H9 (cell line): Measurements from ENCODE around the gene SEPTIN5. TPM values are rescaled to one million over a fixed set of nuclear protein-coding genes. Genes with fewer than 3 reads are reported as not detected.

Experiments
- DNase-seq: peaks from one replicate; pipeline ENCODE4 v3.0.0-alpha.2; 2017
- H2AFZ ChIP-seq: one replicate; pipeline ENCODE4 v1.6.1; 2013; ENCODE audit warnings: mild to moderate bottlenecking, low read length, control low read depth, moderate library complexity
- H2AK5ac ChIP-seq: 2 replicates; pipeline ENCODE4 v1.6.1; 2013; ENCODE audit warnings: low read length, control low read depth, mixed read lengths; ENCODE audit not compliant: insufficient read length
- H2BK120ac ChIP-seq: one replicate; pipeline ENCODE4 v1.6.1; 2013; ENCODE audit warnings: low read depth, mild to moderate bottlenecking, low read length, control low read depth, inconsistent platforms; ENCODE audit not compliant: poor library complexity, severe bottlenecking
- H2BK12ac ChIP-seq: 2 replicates; pipeline ENCODE4 v1.6.1; 2013; ENCODE audit warnings: low read length, control low read depth, mixed read lengths, low read depth; ENCODE audit not compliant: insufficient read length
- H2BK15ac ChIP-seq: 2 replicates; pipeline ENCODE4 v1.6.1; 2013; ENCODE audit warnings: low read depth, low read length, control low read depth
- H2BK20ac ChIP-seq: one replicate; pipeline ENCODE4 v1.6.1; 2013; ENCODE audit warnings: low read depth, mild to moderate bottlenecking, low read length, control low read depth, inconsistent platforms; ENCODE audit not compliant: poor library complexity, severe bottlenecking
- H2BK5ac ChIP-seq: 2 replicates; pipeline ENCODE4 v1.6.1; 2013; ENCODE audit warnings: low read length, control low read depth, mixed read lengths; ENCODE audit not compliant: insufficient read length
- H3K14ac ChIP-seq: 2 replicates; pipeline ENCODE4 v1.6.1; 2013; ENCODE audit warnings: low read length, control low read depth; ENCODE audit not compliant: insufficient read depth
- H3K18ac ChIP-seq: 2 replicates; pipeline ENCODE4 v1.6.1; 2013; ENCODE audit warnings: low read depth, mild to moderate bottlenecking, mixed read lengths, low read length, control low read depth; ENCODE audit not compliant: insufficient read length
- H3K23ac ChIP-seq: 2 replicates; pipeline ENCODE4 v1.6.1; 2013; ENCODE audit warnings: low read length, control low read depth, mixed read lengths, low read depth; ENCODE audit not compliant: insufficient read length
- H3K23me2 ChIP-seq: 2 replicates; pipeline ENCODE4 v1.6.1; 2013; ENCODE audit warnings: low read depth, mild to moderate bottlenecking, mixed read lengths, low read length, control low read depth; ENCODE audit not compliant: insufficient read length, poor library complexity, severe bottlenecking
- H3K27ac ChIP-seq: 2 replicates; pipeline ENCODE4 v1.5.1; 2013; ENCODE audit warnings: low read length, control low read depth, mixed read lengths, low read depth; ENCODE audit not compliant: insufficient read length
- H3K27me3 ChIP-seq: 2 replicates; pipeline ENCODE4 v1.6.1; 2013; ENCODE audit warnings: low read length, control low read depth, inconsistent platforms; ENCODE audit not compliant: insufficient read depth
- H3K4ac ChIP-seq: 2 replicates; pipeline ENCODE4 v1.6.1; 2013; ENCODE audit warnings: low read depth, mild to moderate bottlenecking, control low read depth, inconsistent platforms, low read length, moderate library complexity
- H3K4me1 ChIP-seq: 2 replicates; pipeline ENCODE4 v1.6.1; 2013; ENCODE audit warnings: low read length, control low read depth, inconsistent platforms; ENCODE audit not compliant: insufficient read depth
- H3K4me2 ChIP-seq: 2 replicates; pipeline ENCODE4 v1.6.1; 2013; ENCODE audit warnings: low read length, control low read depth, mixed read lengths; ENCODE audit not compliant: insufficient read length, insufficient read depth
- H3K56ac ChIP-seq: 2 replicates; pipeline ENCODE4 v1.6.1; 2013; ENCODE audit warnings: low read depth, mild to moderate bottlenecking, mixed read lengths, low read length, control low read depth; ENCODE audit not compliant: insufficient read length
- H3K79me1 ChIP-seq: 2 replicates; pipeline ENCODE4 v1.6.1; 2013; ENCODE audit warnings: low read depth, mild to moderate bottlenecking, moderate library complexity, low read length, control low read depth, inconsistent platforms; ENCODE audit not compliant: insufficient read depth, poor library complexity, severe bottlenecking
- H3K79me2 ChIP-seq: 2 replicates; pipeline ENCODE4 v1.6.1; 2013; ENCODE audit warnings: low read length, control low read depth, inconsistent platforms; ENCODE audit not compliant: insufficient read depth
- H3K9ac ChIP-seq: 2 replicates; pipeline ENCODE4 v1.6.1; 2013; ENCODE audit warnings: low read length, control low read depth, mixed read lengths; ENCODE audit not compliant: insufficient read length; ENCODE audit errors: extremely low read depth
- H3K9me3 ChIP-seq: one replicate; pipeline ENCODE4 v1.6.1; 2013; ENCODE audit warnings: low read depth, low read length, inconsistent platforms; ENCODE audit not compliant: control insufficient read depth
- H3T11ph ChIP-seq: one replicate; pipeline ENCODE4 v1.6.1; 2013; ENCODE audit warnings: mild to moderate bottlenecking, low read length, control low read depth, inconsistent platforms
- H4K20me1 ChIP-seq: one replicate; pipeline ENCODE4 v1.6.1; 2013; ENCODE audit not compliant: control insufficient read depth, insufficient read length, insufficient read depth
- H4K5ac ChIP-seq: 2 replicates; pipeline ENCODE4 v1.6.1; 2013; ENCODE audit warnings: low read depth, mild to moderate bottlenecking, mixed read lengths, low read length, control low read depth; ENCODE audit not compliant: insufficient read length
- H4K8ac ChIP-seq: replicated peaks from 2 replicates; pipeline ENCODE4 v1.6.1; 2013; ENCODE audit warnings: low read length, control low read depth, mixed read lengths, low read depth; ENCODE audit not compliant: insufficient read length
- H4K91ac ChIP-seq: 2 replicates; pipeline ENCODE4 v1.6.1; 2013; ENCODE audit warnings: low read depth, mild to moderate bottlenecking, moderate library complexity, mixed read lengths, low read length, control low read depth; ENCODE audit not compliant: insufficient read length
- H3K27ac Mint-ChIP-seq, 3 experiments: 2 replicates in 2 of 3; 3 replicates in 1 of 3; pipeline ENCODE4 v1.8.0; 2020 to 2021; ENCODE audit warnings: mixed read lengths in 3 of 3, mild to moderate bottlenecking in 1 of 3, moderate library complexity in 1 of 3
- H3K27me3 Mint-ChIP-seq: 2 replicates; pipeline ENCODE4 v1.8.0; 2021; ENCODE audit warnings: low read depth, mild to moderate bottlenecking, moderate library complexity, mixed read lengths
- H3K36me3 Mint-ChIP-seq, 3 experiments: 2 replicates in 2 of 3; 3 replicates in 1 of 3; pipeline ENCODE4 v1.8.0; 2020 to 2021; ENCODE audit warnings: low read depth in 3 of 3, mixed read lengths in 3 of 3; ENCODE audit not compliant: insufficient read depth in 1 of 3
- H3K4me1 Mint-ChIP-seq, 2 experiments: 2 replicates each; pipeline ENCODE4 v1.8.0; 2020; ENCODE audit warnings: mixed read lengths in 2 of 2
- H3K4me3 Mint-ChIP-seq, 2 experiments: 2 replicates in 1 of 2; 3 replicates in 1 of 2; pipeline ENCODE4 v1.8.0; 2020 to 2021; ENCODE audit warnings: mild to moderate bottlenecking in 2 of 2, mixed read lengths in 2 of 2, moderate library complexity in 1 of 2
- H3K9me3 Mint-ChIP-seq, 2 experiments: 2 replicates in 1 of 2; 3 replicates in 1 of 2; pipeline ENCODE4 v1.8.0; 2020; ENCODE audit warnings: mild to moderate bottlenecking in 2 of 2, mixed read lengths in 2 of 2, moderate library complexity in 1 of 2
- CTCF ChIP-seq: fragments of 200-600 bp; sonication (generic); conservative IDR thresholded peaks from 3 replicates; pipeline ENCODE4 v1.8.0; 2021; ENCODE audit warnings: antibody characterized with exemption, mild to moderate bottlenecking
- WGBS: extraction: QIAGEN DNeasy Blood & Tissue Kit; methylation state at CpG from one replicate; pipeline ENCODE4 v1.1.7; 2013; ENCODE audit warnings: missing lambda C conversion rate, low lambda C conversion rate, mixed read lengths; ENCODE audit not compliant: insufficient read length; ENCODE audit errors: extremely low coverage; 5-methylcytosine and 5-hydroxymethylcytosine counted together
- total RNA-seq: library from RNA; stranded (reverse); gene quantifications from 2 replicates; pipeline ENCODE4 v1.2.1, GENCODE V29; 2021

The SEPTIN5 gene
- total RNA-seq, 1 experiment from 2014 or later: 17.8 TPM

- no CpG with 5 or more reads among the region's 17 CpGs for WGBS
- Histone ChIP-seq H3K9ac (no peak overlapping the region), H4K5ac (no peak overlapping the region), H2BK12ac (no peak overlapping the region), H3K4me2 (no peak overlapping the region), H2BK20ac (no peak overlapping the region), H3K79me1 (no peaks in the 10 kb centered on the region), H3K23ac (no peak overlapping the region), H2AFZ (no peak overlapping the region), H3K9me3 (no peaks in the 10 kb centered on the region), H3K4me1 (no peaks in the 10 kb centered on the region), H3K4ac (no peak overlapping the region), H2BK120ac (no peak overlapping the region), H4K91ac (no peak overlapping the region), H3K79me2 (no peaks in the 10 kb centered on the region), H3K27me3 (no peaks in the 10 kb centered on the region), H2BK15ac (no peak overlapping the region), H3T11ph (no peak overlapping the region), H3K14ac (no peak overlapping the region), H3K18ac (no peak overlapping the region), H2AK5ac (no peak overlapping the region), H4K20me1 (no peaks in the 10 kb centered on the region), H3K56ac (no peak overlapping the region), H3K27ac (no peak overlapping the region), H3K23me2 (no peaks in the 10 kb centered on the region), H2BK5ac (no peak overlapping the region), H4K8ac (no peak overlapping the region)
- no peak for DNase-seq
- Mint-ChIP-seq H3K27ac (no peak overlapping the region; a peak in 1 of 7 replicates), H3K4me1 (peaks cover 6 to 12% of the 10 kb centered on the region in 2 experiments), H3K36me3 (no peaks in the 10 kb centered on the region), H3K9me3 (no peaks in the 10 kb centered on the region), H3K4me3 (no peak overlapping the region; a peak in 1 of 5 replicates), H3K27me3 (peaks cover 11% of the 10 kb centered on the region)
- no peak for TF ChIP-seq CTCF
Observed at GRCh38 chr22:19737846-19738663, 23.8 kb downstream of the SEPTIN5 start.
